ENCODE measurements around the gene USP6NL.

USP6NL gene

GRCh38 chr10:11595395-11595692 lies 16.1 kb downstream of the USP6NL start:
- ATAC-seq (ENCODE audit: insufficient read depth, low read depth) (no peak), DNase-seq (no peak)
- Histone ChIP-seq H3K36me3 (ENCODE audit: insufficient read depth, low read length) (no peaks in the 10 kb centered on the region), H3K4me3 (ENCODE audit: low read depth in 1 of 2, low read length in 2 of 2) (no peak overlapping the region), H3K27ac (ENCODE audit: low read length) (no peak overlapping the region), H2AFZ (ENCODE audit: low read depth, low read length) (no peak overlapping the region), H3K79me2 (ENCODE audit: insufficient read depth, low read length) (peaks cover 36% of the 10 kb centered on the region), H3K9ac (ENCODE audit: low read depth, low read length) (no peak overlapping the region), H3K4me2 (ENCODE audit: insufficient read depth, low read length) (no peak overlapping the region), H3K9me3 (ENCODE audit: insufficient read depth, low read length, severe bottlenecking) (no peaks in the 10 kb centered on the region), H3K27me3 (ENCODE audit: insufficient read depth, low read length, poor library complexity) (no peaks in the 10 kb centered on the region), H3K4me1 (ENCODE audit: insufficient read depth, low read length) (no peaks in the 10 kb centered on the region), H4K20me1 (ENCODE audit: insufficient read depth, low read length) (peaks cover 8% of the 10 kb centered on the region; the same call in 1 of the 2 replicates)
- TF ChIP-seq CTCF (IDR thresholded peaks at IDR 0.05; ENCODE audit: borderline replicate concordance, extremely low read depth, low read length, poor library complexity, severe bottlenecking), result no peak
- TF ChIP-seq EZH2 (IDR thresholded peaks at IDR 0.05; ENCODE audit: borderline replicate concordance, low read depth, low read length, severe bottlenecking), result no peak

GRCh38 chr10:11594589-11595394 lies 16.7 kb downstream of the USP6NL start:
- H3K4me1 ChIP-seq (ENCODE audit: insufficient read depth, low read length), result no peaks in the 10 kb centered on the region
- H3K4me3 ChIP-seq (ENCODE audit: low read depth in 1 of 2, low read length in 2 of 2), result no peak overlapping the region
- H3K9me3 ChIP-seq (ENCODE audit: insufficient read depth, low read length, severe bottlenecking), result no peaks in the 10 kb centered on the region
- no peak for DNase-seq
- peaks cover 31% of the 10 kb centered on the region for H3K79me2 ChIP-seq (ENCODE audit: insufficient read depth, low read length)
- H3K36me3 ChIP-seq (ENCODE audit: insufficient read depth, low read length), result no peaks in the 10 kb centered on the region
- TF ChIP-seq CTCF (IDR thresholded peaks at IDR 0.05; ENCODE audit: borderline replicate concordance, extremely low read depth, low read length, poor library complexity, severe bottlenecking) (no peak), EZH2 (IDR thresholded peaks at IDR 0.05; ENCODE audit: borderline replicate concordance, low read depth, low read length, severe bottlenecking) (no peak)
- ATAC-seq (ENCODE audit: insufficient read depth, low read depth), result no peak
- peaks cover 5% of the 10 kb centered on the region; the same call in 1 of the 2 replicates for H4K20me1 ChIP-seq (ENCODE audit: insufficient read depth, low read length)
- no peak overlapping the region for H3K9ac ChIP-seq (ENCODE audit: low read depth, low read length)
- H2AFZ ChIP-seq (ENCODE audit: low read depth, low read length), result no peak overlapping the region
- no peak overlapping the region for H3K4me2 ChIP-seq (ENCODE audit: insufficient read depth, low read length)
- no peaks in the 10 kb centered on the region for H3K27me3 ChIP-seq (ENCODE audit: insufficient read depth, low read length, poor library complexity)
- no peak overlapping the region for H3K27ac ChIP-seq (ENCODE audit: low read length)

- no peak overlapping the region for H3K4me2 ChIP-seq (ENCODE audit: insufficient read depth, low read length)
Observed at GRCh38 chr10:11593612-11594011, 17.8 kb downstream of the USP6NL start.

More at GRCh38 chr10:11593612-11594011, 17.8 kb downstream of the USP6NL start:
- Histone ChIP-seq H3K4me3 (ENCODE audit: low read depth in 1 of 2, low read length in 2 of 2) (no peak overlapping the region), H3K4me1 (ENCODE audit: insufficient read depth, low read length) (no peaks in the 10 kb centered on the region), H3K27ac (ENCODE audit: low read length) (no peak overlapping the region), H4K20me1 (ENCODE audit: insufficient read depth, low read length) (peaks cover under 1% of the 10 kb centered on the region; the same call in 1 of the 2 replicates), H3K79me2 (ENCODE audit: insufficient read depth, low read length) (peaks cover 28% of the 10 kb centered on the region), H3K36me3 (ENCODE audit: insufficient read depth, low read length) (no peaks in the 10 kb centered on the region), H2AFZ (ENCODE audit: low read depth, low read length) (no peak overlapping the region), H3K27me3 (ENCODE audit: insufficient read depth, low read length, poor library complexity) (no peaks in the 10 kb centered on the region), H3K9me3 (ENCODE audit: insufficient read depth, low read length, severe bottlenecking) (no peaks in the 10 kb centered on the region), H3K9ac (ENCODE audit: low read depth, low read length) (no peak overlapping the region)
- ATAC-seq (ENCODE audit: insufficient read depth, low read depth) (no peak), DNase-seq (no peak)
- TF ChIP-seq EZH2 (IDR thresholded peaks at IDR 0.05; ENCODE audit: borderline replicate concordance, low read depth, low read length, severe bottlenecking), result no peak
- no peak for TF ChIP-seq CTCF (IDR thresholded peaks at IDR 0.05; ENCODE audit: borderline replicate concordance, extremely low read depth, low read length, poor library complexity, severe bottlenecking)

All from DND-41 (cell line).